Panc1 (cell line): ENCODE results near the gene PAPSS2.

Experiments
- POLR2AphosphoS5 ChIP-seq: IDR thresholded peaks from 2 replicates; pipeline ENCODE4 v1.6.1; 2012; ENCODE audit warnings: mild to moderate bottlenecking, low read depth, low read length, moderate library complexity
- TF ChIP-seq, protein P1 (sequence below): fragments of 450-650 bp; IDR thresholded peaks from 2 replicates; pipeline ENCODE4 v1.5.1; 2017; ENCODE audit warnings: mild to moderate bottlenecking
- TF ChIP-seq, protein P2 (sequence below), 2 experiments: IDR thresholded peaks; 2 replicates each; pipeline ENCODE4 v1.6.1; 2011 to 2012; ENCODE audit warnings: low read depth in 2 of 2, control low read depth in 1 of 2, low read length in 1 of 2, mild to moderate bottlenecking in 1 of 2, moderate library complexity in 1 of 2; ENCODE audit not compliant: insufficient read depth in 1 of 2

DNA sequence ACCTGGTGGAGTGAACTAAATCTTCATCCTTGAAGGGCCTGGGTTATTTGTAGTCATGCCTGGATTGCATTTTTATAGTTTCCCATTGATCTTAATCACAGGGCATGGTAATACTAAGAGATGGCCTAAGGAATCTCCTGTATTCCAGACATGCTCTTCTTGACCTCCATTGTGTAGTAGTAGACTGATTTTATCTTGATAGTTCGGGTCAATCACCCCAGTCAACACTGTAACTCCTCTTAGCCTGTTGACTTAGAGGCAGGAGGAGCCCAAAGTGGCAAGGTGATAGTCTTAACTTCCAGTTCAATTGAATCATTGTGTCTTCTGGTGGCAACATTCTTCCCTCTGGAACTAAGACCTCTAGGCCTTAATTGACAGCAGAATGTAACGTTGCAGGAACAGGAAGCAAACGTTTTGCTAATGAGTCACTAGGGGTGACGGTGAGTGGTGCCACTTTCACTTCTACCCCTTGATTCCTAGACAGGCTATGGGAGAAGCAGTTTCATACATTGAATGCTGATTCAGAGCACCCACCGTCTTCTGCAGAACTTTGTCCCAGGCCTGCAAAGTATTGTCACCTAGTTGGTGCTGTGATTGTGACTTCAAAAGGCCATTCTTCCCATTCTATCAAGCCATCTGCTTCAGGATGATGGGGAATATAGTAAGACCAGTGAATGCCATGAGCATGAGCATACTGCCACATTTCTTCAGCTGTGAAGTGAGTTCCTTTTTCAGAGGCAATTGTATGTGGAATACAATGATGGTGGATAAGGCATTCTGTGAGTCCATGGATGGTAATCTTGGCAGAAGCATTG lies 24.0 kb upstream of the PAPSS2 start:
- TF ChIP-seq POLR2AphosphoS5 = no peak
- TF ChIP-seq, protein P1, sequence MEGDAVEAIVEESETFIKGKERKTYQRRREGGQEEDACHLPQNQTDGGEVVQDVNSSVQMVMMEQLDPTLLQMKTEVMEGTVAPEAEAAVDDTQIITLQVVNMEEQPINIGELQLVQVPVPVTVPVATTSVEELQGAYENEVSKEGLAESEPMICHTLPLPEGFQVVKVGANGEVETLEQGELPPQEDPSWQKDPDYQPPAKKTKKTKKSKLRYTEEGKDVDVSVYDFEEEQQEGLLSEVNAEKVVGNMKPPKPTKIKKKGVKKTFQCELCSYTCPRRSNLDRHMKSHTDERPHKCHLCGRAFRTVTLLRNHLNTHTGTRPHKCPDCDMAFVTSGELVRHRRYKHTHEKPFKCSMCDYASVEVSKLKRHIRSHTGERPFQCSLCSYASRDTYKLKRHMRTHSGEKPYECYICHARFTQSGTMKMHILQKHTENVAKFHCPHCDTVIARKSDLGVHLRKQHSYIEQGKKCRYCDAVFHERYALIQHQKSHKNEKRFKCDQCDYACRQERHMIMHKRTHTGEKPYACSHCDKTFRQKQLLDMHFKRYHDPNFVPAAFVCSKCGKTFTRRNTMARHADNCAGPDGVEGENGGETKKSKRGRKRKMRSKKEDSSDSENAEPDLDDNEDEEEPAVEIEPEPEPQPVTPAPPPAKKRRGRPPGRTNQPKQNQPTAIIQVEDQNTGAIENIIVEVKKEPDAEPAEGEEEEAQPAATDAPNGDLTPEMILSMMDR = no peak; the same call in 1 of the 2 replicates
- TF ChIP-seq, protein P2, sequence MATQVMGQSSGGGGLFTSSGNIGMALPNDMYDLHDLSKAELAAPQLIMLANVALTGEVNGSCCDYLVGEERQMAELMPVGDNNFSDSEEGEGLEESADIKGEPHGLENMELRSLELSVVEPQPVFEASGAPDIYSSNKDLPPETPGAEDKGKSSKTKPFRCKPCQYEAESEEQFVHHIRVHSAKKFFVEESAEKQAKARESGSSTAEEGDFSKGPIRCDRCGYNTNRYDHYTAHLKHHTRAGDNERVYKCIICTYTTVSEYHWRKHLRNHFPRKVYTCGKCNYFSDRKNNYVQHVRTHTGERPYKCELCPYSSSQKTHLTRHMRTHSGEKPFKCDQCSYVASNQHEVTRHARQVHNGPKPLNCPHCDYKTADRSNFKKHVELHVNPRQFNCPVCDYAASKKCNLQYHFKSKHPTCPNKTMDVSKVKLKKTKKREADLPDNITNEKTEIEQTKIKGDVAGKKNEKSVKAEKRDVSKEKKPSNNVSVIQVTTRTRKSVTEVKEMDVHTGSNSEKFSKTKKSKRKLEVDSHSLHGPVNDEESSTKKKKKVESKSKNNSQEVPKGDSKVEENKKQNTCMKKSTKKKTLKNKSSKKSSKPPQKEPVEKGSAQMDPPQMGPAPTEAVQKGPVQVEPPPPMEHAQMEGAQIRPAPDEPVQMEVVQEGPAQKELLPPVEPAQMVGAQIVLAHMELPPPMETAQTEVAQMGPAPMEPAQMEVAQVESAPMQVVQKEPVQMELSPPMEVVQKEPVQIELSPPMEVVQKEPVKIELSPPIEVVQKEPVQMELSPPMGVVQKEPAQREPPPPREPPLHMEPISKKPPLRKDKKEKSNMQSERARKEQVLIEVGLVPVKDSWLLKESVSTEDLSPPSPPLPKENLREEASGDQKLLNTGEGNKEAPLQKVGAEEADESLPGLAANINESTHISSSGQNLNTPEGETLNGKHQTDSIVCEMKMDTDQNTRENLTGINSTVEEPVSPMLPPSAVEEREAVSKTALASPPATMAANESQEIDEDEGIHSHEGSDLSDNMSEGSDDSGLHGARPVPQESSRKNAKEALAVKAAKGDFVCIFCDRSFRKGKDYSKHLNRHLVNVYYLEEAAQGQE (IDR thresholded peaks at IDR 0.05; ENCODE audit: insufficient read depth in 1 of 2, low read depth in 2 of 2, low read length in 1 of 2) = no peak
